Renal pelvis (tissue), 4 donors: Measurements from ENCODE around the gene ZDBF2. TPM values are rescaled to one million over a fixed set of nuclear protein-coding genes. Genes with fewer than 3 reads are reported as not detected.
"Not testable (repeated sequence)": the region's sequence is repeated elsewhere in the genome, so short reads cannot be mapped to it uniquely, and the experiment has no call there.

Experiments used
- DNase-seq: peaks from one replicate; pipeline ENCODE4 v3.0.0-alpha.2; 2013
- polyA plus RNA-seq, 3 donors: library from polyadenylated mRNA; unstranded; fragments of 120-200 nt; gene quantifications; one replicate each; pipeline ENCODE4 v1.2.1, GENCODE V29; 2013; ENCODE audit not compliant: insufficient read length in 3 of 3

Gene ZDBF2
- polyA plus RNA-seq, 3 donors, result 7.7 to 14.0 (median 10.3) TPM

DNA sequence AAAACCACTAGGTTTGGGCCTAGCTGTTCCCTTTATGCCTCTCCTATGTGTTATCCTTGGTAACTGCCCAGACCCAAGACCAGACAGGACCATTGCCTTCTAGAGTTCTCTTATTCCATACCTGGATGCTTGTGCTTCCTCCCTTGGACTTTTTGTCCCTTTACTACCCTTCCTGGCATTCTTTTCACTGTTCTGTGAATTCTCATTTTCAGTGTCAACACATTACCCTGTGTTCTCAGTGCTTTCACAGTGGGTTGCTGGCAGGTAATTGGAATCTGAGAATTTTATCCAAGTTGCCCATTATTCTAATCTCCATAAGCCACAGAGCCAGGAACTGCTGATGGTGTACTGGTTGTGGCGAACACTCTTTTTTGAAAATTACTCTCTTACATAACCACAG, 41.7 kb downstream of the ZDBF2 start:
- DNase-seq, result no peak

DNA sequence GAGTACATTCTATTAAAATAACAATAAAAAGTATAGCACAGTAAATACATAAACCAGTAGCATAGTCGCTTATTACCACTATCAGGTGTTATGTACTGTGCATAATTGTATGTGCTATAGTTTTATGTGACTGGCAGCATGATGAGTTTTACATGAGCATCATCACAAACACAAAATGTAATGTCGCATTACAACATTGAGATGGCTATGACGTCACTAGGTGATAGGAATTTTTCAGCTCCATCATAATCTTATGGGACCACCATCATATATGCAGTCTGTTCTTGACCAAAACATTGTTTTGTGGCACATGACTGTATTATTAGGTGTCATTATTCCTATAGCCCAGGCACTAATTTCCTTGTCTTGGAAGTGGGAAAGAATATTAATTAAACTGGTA, 48.6 kb downstream of the ZDBF2 start:
- no peak for DNase-seq

DNA sequence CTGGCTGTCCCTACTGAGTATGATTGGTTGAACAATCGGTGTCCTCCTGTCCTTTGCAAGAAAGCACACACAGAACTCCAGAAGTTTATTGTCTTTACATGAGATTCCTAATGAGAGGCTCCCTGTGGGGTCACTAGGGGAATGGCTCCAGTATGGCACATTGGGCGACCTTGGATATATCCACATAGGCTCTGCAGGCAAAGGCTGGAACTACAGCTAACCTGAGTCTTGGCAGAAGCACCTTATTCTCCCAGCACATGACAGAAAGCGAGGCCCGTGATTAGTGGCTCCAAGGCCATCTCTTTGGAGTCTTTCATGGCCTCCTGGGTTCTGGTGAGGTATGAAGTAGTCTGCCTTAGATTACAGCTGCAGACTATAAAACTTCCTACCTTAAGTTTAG, 49.0 kb downstream of the ZDBF2 start:
- no peak for DNase-seq

DNA sequence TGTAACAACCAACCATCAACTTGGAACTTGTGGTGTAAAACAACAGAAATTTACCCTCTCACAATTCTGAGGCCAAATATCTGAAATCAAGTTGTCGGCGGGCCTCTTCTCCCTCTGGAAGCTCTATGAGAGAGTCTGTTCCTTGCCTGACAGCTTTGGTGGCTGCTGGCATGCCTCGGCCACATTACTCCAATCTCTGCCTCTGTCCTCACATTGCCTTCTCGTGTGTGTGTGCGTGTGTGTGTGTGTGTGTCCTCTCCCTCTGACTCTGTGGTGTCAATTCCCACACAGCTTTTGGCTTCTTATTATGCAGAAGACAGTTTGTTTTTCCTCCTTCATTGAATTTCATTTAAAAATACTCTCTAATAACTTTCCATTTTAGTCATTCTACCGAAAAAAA, 50.4 kb downstream of the ZDBF2 start:
- DNase-seq, result no peak

DNA sequence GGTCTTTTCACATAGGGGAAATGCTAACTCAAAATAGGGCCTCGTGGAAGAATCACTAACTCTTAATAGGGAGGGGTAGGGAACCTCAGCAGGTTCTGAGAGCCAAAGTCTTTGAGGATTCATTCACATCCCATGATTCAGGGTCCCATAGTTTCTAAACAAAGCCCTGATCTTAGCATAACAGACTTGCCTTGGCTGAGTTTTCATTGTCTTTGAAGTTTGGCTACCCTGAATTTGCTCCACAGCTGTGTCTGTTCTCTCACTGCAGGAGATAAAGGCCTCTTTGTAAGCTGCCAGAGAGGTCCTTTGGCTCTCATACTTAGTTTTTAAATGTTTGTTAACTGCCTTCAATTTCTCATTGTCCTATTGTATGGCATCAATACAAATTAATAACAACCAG, 54.5 kb downstream of the ZDBF2 start:
- DNase-seq, result no peak

DNA sequence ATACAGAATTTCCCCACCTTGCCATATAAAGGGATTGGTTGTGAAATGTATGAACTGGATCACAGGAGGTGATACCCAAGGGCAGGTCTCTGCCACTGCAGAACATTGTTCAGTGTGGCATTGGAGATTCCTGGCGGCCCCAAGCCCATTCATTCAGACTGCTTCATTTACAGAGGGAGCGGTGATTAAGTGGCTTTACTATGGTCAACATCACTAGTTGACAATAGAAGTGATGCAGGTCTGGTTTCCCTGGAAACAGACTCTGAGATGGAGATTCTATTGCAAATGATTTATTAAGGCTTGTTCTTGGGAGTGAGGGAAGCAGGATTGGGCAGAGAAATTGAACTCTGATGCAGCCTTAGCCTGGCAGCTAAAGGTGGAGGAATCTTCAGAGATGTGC, 62.4 kb downstream of the ZDBF2 start:
- no peak for DNase-seq

DNA sequence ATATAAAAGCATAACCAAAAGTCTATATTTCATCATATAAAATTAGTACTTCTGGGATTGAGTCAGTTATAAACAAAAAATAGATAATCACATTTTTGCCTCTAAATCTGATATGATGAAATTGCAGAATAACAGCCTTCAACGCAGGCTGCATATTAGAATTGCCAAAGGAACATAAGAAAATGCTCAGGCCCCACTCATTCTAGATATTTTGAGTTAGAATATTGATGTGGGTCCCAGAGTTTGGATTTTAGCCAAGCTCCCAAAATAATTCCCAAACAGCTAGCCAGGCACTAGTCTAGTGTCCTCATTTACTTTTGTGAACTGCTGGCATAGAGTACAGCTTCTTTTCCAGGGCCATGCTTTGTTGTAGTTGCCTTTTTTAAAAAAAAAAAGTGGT, 63.5 kb downstream of the ZDBF2 start:
- DNase-seq, result no peak

DNA sequence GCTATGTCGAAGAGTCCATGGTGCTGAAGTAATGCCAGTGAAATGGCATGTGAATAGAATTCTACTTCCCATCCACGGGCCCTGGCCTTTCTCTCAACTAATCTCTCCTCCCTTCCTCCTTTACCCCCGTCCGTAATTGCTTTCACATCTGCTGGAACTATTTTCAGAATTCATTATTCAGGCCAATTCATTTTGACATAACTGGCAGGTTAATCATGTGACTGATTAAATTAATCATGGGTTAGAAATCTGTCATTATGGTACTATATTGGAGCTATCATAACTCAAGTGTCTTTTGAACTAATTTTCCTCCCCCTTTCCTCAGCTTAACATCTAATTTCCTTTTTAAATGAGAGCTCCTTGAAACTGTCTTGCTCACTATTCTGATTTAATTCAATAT, 66.9 kb downstream of the ZDBF2 start:
- no peak for DNase-seq

GRCh38 chr2:206343144-206343543, 68.7 kb downstream of the ZDBF2 start:
- DNase-seq, result no peak

GRCh38 chr2:206343816-206344215, 69.4 kb downstream of the ZDBF2 start:
- no peak for DNase-seq

- DNase-seq, result no peak
Measured at GRCh38 chr2:206345606-206346005, 71.1 kb downstream of the ZDBF2 start.

GRCh38 chr2:206349375-206349774, 74.9 kb downstream of the ZDBF2 start:
- DNase-seq, result no peak

- DNase-seq, result no peak
Measured at GRCh38 chr2:206352571-206352970, 78.1 kb downstream of the ZDBF2 start.

DNA sequence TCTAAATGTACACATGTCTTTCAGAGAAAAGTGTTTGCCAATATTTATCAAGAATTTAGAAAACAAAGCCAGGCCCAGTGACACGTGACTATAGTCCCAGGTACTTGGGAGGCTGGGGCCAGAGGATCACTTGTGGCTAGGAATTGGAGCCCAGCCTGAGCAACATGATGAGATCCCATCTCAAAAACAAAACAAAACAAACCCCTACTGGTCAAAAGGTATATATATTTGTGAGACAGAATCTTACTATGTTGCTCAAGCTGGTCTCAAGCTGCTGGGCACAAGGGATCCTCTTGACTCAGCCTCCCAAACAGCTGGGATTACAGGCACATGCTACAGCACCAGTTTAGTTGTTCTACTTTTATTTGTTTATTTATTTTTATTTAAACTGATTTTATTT, 79.2 kb downstream of the ZDBF2 start:
- DNase-seq, result no peak

- no peak for DNase-seq
Measured at GRCh38 chr2:206354129-206354528, 79.7 kb downstream of the ZDBF2 start.

GRCh38 chr2:206356840-206357239, 82.4 kb downstream of the ZDBF2 start:
- not testable (repeated sequence) for DNase-seq

DNA sequence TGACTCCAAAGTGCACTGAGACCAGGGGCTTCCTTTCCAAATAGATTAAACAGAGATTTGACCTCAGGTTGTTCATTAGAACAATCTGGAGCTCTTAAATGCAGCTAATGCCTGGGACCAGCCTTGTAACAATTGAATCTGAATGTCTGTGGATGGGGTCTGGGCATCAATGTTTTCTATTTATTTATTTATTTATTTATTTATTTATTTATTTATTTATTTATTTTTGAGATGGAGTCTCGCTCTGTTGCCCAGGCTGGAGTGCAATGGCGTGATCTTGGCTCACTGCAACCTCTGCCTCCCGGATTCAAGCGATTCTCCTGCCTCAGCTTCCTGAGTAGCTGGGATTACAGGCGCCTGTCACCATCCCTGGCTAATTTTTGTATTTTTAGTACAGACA, 86.4 kb downstream of the ZDBF2 start:
- DNase-seq, result not testable (repeated sequence)

- DNase-seq, result no peak
Measured at GRCh38 chr2:206361407-206362045, 87.1 kb downstream of the ZDBF2 start.

Other genes with a start within 250 kb of the ZDBF2 start
- 10 to 100 TPM in 2 of 3 donors, 1 to 10 TPM in 1; 8.2 to 10.7 (median 10.6) TPM for gene INO80D, start 188.5 kb upstream of the ZDBF2 start, polyA plus RNA-seq
- 10 to 100 TPM; 70.7 to 91.1 (median 75.0) TPM for gene NDUFS1, start 115.2 kb upstream of the ZDBF2 start, polyA plus RNA-seq
- gene EEF1B2, start 114.8 kb upstream of the ZDBF2 start, polyA plus RNA-seq, result 100 to 1,000 TPM; 573 to 672 (median 601) TPM
- gene ADAM23, start 168.9 kb downstream of the ZDBF2 start, polyA plus RNA-seq, result 1 to 10 TPM; 5.1 to 7.1 (median 5.6) TPM